ENCODE measurements around the gene CRYBB2. TPM values are rescaled to one million over a fixed set of nuclear protein-coding genes. Genes with fewer than 3 reads are reported as not detected.

The CRYBB2 gene
- total RNA-seq (2022; extraction: Qiagen RNA extraction), result 0.07 TPM in 1 of 5 replicates, not detected in the others

GRCh38 chr22:25219211-25219689 lies at the start of gene CRYBB2:
TSS of gene CRYBB2 (plus strand) at chr22:25219639. CDS start at chr22:25221430, 1,791 bp downstream.

GRCh38 chr22:25199731-25200520 lies 19.5 kb upstream of the CRYBB2 start, which contains the start of gene CRYBB3:
TSS of gene CRYBB3 (plus strand) at chr22:25199858. CDS start at chr22:25201397, 1,539 bp downstream.

Other genes starting within 250 kb of the CRYBB2 start
- 0.09 to 0.18 TPM in 2 of 5 replicates, not detected in the others for gene CRYBB3, start 19.8 kb upstream of the CRYBB2 start, total RNA-seq (2022; extraction: Qiagen RNA extraction)

Data from A549 treated with AZD2906 at 1 μM for 4 hours (cell line).